PC-3 (cell line): ENCODE measurements around the gene RAD1. TPM values are rescaled to one million over a fixed set of nuclear protein-coding genes. Genes with fewer than 3 reads are reported as not detected.

Experiments used
- ATAC-seq: fragments of 200-7000 bp; cut with Tn5 transposase; 2 replicates; pipeline ENCODE4 v1.9.1; 2020; ENCODE audit warnings: mild to moderate bottlenecking, moderate library complexity
- BruUV-seq: library from RNA; stranded (reverse); fragments of 400-500 nt; replicated peaks from 2 replicates; lab custom pipeline; 2021; lab: Mats Ljungman, UMichigan
- CTCF ChIA-PET: fragments of 300-600 bp; sonication (Branson Sonifier 250); formaldehyde crosslinking; loops from one replicate; lab custom pipeline; 2022; ENCODE audit warnings: antibody characterized with exemption; lab: Charles Lee
- POLR2A ChIA-PET: fragments of 300-600 bp; sonication (Branson Sonifier 250); formaldehyde crosslinking; loops from one replicate; lab custom pipeline; 2022; ENCODE audit warnings: antibody characterized with exemption; ENCODE audit not compliant: unreplicated experiment; lab: Charles Lee
- DNase-seq: peaks from one replicate; pipeline ENCODE4 v3.0.0-alpha.2; 2015
- H2AFZ ChIP-seq: fragments of 300-600 bp; sonication (generic); 2 replicates; pipeline ENCODE4 v1.6.0; 2016; ENCODE audit warnings: antibody characterized with exemption, low read length
- H3F3A ChIP-seq: fragments of 300-600 bp; sonication (generic); one replicate; pipeline ENCODE4 v1.6.0; 2017; ENCODE audit warnings: antibody characterized with exemption, low read length, control low read depth, mild to moderate bottlenecking; ENCODE audit not compliant: unreplicated experiment
- H3K27ac ChIP-seq: fragments of 300-600 bp; sonication (generic); 2 replicates; pipeline ENCODE4 v1.5.1; 2016; ENCODE audit warnings: mild to moderate bottlenecking, low read length
- H3K27me3 ChIP-seq: fragments of 300-600 bp; sonication (generic); 2 replicates; pipeline ENCODE4 v1.6.1; 2016; ENCODE audit warnings: low read length, mixed read lengths
- H3K36me3 ChIP-seq: fragments of 300-600 bp; sonication (generic); 2 replicates; pipeline ENCODE4 v1.6.1; 2016; ENCODE audit warnings: low read depth, mixed run types, low read length, mixed read lengths
- H3K4me1 ChIP-seq: fragments of 300-600 bp; sonication (generic); 2 replicates; pipeline ENCODE4 v1.5.1; 2016; ENCODE audit warnings: low read length; ENCODE audit not compliant: insufficient read depth
- H3K4me2 ChIP-seq: fragments of 300-600 bp; sonication (generic); 2 replicates; pipeline ENCODE4 v1.6.0; 2016; ENCODE audit warnings: low read length
- H3K4me3 ChIP-seq: fragments of 300-600 bp; sonication (generic); 2 replicates; pipeline ENCODE4 v1.5.1; 2016; ENCODE audit warnings: mild to moderate bottlenecking, low read length, mixed read lengths
- H3K79me2 ChIP-seq: fragments of 300-600 bp; sonication (generic); 2 replicates; pipeline ENCODE4 v1.6.1; 2017; ENCODE audit warnings: low read length, mixed read lengths
- H3K9ac ChIP-seq: fragments of 300-600 bp; sonication (generic); 2 replicates; pipeline ENCODE4 v1.6.0; 2016; ENCODE audit warnings: mild to moderate bottlenecking, low read length
- H3K9me2 ChIP-seq: fragments of 300-600 bp; sonication (generic); replicated peaks from 2 replicates; pipeline ENCODE4 v1.6.1; 2016; ENCODE audit warnings: mixed run types, low read length, mixed read lengths
- H3K9me3 ChIP-seq: fragments of 300-600 bp; sonication (generic); 2 replicates; pipeline ENCODE4 v1.6.1; 2016; ENCODE audit warnings: low read length, mixed read lengths
- H4K20me1 ChIP-seq: fragments of 300-600 bp; sonication (generic); 2 replicates; pipeline ENCODE4 v1.6.1; 2016; ENCODE audit warnings: low read length, mixed read lengths
- CTCF ChIP-seq: fragments of 300-600 bp; sonication (generic); conservative IDR thresholded peaks from 2 replicates; pipeline ENCODE4 v1.5.1; 2017; ENCODE audit warnings: antibody characterized with exemption, low read depth, mild to moderate bottlenecking, low read length
- EZH2 ChIP-seq: fragments of 300-600 bp; sonication (generic); IDR thresholded peaks from one replicate; pipeline ENCODE4 v1.6.1; 2017; ENCODE audit warnings: antibody characterized with exemption, mild to moderate bottlenecking, low read length; ENCODE audit not compliant: unreplicated experiment
- EZH2phosphoT487 ChIP-seq: fragments of 300-600 bp; sonication (generic); IDR thresholded peaks from 2 replicates; pipeline ENCODE4 v1.6.1; 2018; ENCODE audit warnings: mild to moderate bottlenecking, antibody characterized with exemption, low read length, borderline replicate concordance
- intact Hi-C: fragments of 100-400 bp; cut with micrococcal nuclease; formaldehyde crosslinking; loops from 2 replicates; pipeline ENCODE4 v1.9.0; 2023
- total RNA-seq: library from RNA; depleted of rRNA; stranded (reverse); fragments of >200 nt; gene quantifications from 2 replicates; pipeline ENCODE4 v1.2.3, GENCODE V29; 2014

The RAD1 gene
- total RNA-seq, 1 experiment from 2014 or later: 62.5 TPM

- ATAC-seq: no peak
- DNase-seq: no peak
- H3K4me3 ChIP-seq: peak overlapping the region; percentile 88
- H3K36me3 ChIP-seq: peaks cover 34% of the 10 kb centered on the region
- ChIA-PET POLR2A (interaction anchor here (0.6 to 1.0 kb wide), 2 partner anchors 77 to 1242 kb away, joined by 3 to 4 read pairs; partner anchors contain the start of gene TTC23L), CTCF (interaction anchor here (0.7 kb wide), 1 partner anchor 683 kb away, joined by 3 read pairs; no protein-coding TSS in a partner anchor)
- peaks cover 35% of the 10 kb centered on the region for H3K4me1 ChIP-seq
- H3K79me2 ChIP-seq: peaks cover 95% of the 10 kb centered on the region
- peak overlapping the region; percentile 89 for H3K4me2 ChIP-seq
- TF ChIP-seq EZH2: no peak
- TF ChIP-seq EZH2phosphoT487: no peak
- TF ChIP-seq CTCF: no peak
- H3F3A ChIP-seq: no peaks in the 10 kb centered on the region
- peak overlapping the region; percentile 73 for H3K27ac ChIP-seq
- no peaks in the 10 kb centered on the region for H3K9me2 ChIP-seq
- intact Hi-C loops: loop anchor here (10.0 kb wide), 1 partner anchor 911 kb away; the partner anchor contains the start of gene AMACR
- H3K9ac ChIP-seq: peak overlapping the region; percentile 98
- no peaks in the 10 kb centered on the region for H3K27me3 ChIP-seq
- peak overlapping the region; percentile 84 for H2AFZ ChIP-seq
- BruUV-seq: TSS peak; percentile 77
- no peaks in the 10 kb centered on the region for H3K9me3 ChIP-seq
- peaks cover 18% of the 10 kb centered on the region for H4K20me1 ChIP-seq
Measured at GRCh38 chr5:34915856-34916192, 520 bp upstream of the RAD1 start.

GRCh38 chr5:34914671-34915138, 599 bp downstream of the RAD1 start:
- ChIA-PET POLR2A (interaction anchor here (0.6 to 1.0 kb wide), 3 partner anchors 76 to 307 kb away, joined by 3 to 5 read pairs (median 4); partner anchors contain the start of gene TTC23L), CTCF (interaction anchor here (0.6 to 1.0 kb wide), 2 partner anchors 14 to 89 kb away, joined by 4 to 5 read pairs; no protein-coding TSS in a partner anchor)
- no TSS peak for BruUV-seq
- no peak for TF ChIP-seq CTCF
- TF ChIP-seq EZH2phosphoT487: no peak
- TF ChIP-seq EZH2: no peak
- Histone ChIP-seq H3K79me2 (peaks cover 84% of the 10 kb centered on the region), H3K36me3 (peaks cover 28% of the 10 kb centered on the region), H3K9ac (peak overlapping the region; percentile 98), H3K9me2 (no peaks in the 10 kb centered on the region), H3K4me3 (peak overlapping the region; percentile 88), H2AFZ (peak overlapping the region; percentile 84), H3K4me2 (peak overlapping the region; percentile 92), H3K4me1 (peaks cover 24% of the 10 kb centered on the region), H3K27me3 (no peaks in the 10 kb centered on the region), H3K27ac (peak overlapping the region; percentile 73), H3K9me3 (no peaks in the 10 kb centered on the region), H4K20me1 (peaks cover 18% of the 10 kb centered on the region), H3F3A (no peaks in the 10 kb centered on the region)
- DNase-seq (peak; percentile 24), ATAC-seq (peak; percentile 25)
- intact Hi-C loops: loop anchor here (10.0 kb wide), 1 partner anchor 910 kb away; the partner anchor contains the start of gene AMACR

- Histone ChIP-seq H3K36me3 (peaks cover 33% of the 10 kb centered on the region), H3K27me3 (no peaks in the 10 kb centered on the region), H4K20me1 (peaks cover 18% of the 10 kb centered on the region), H3K4me2 (peak overlapping the region; percentile 92), H3K4me3 (peak overlapping the region; percentile 88), H2AFZ (no peak overlapping the region), H3K79me2 (peaks cover 68% of the 10 kb centered on the region), H3K4me1 (peaks cover 23% of the 10 kb centered on the region), H3K27ac (no peak overlapping the region), H3K9me3 (no peaks in the 10 kb centered on the region), H3K9me2 (no peaks in the 10 kb centered on the region), H3K9ac (peak overlapping the region; percentile 98; the same call in 1 of the 2 replicates), H3F3A (no peaks in the 10 kb centered on the region)
- TF ChIP-seq CTCF (no peak), EZH2 (no peak), EZH2phosphoT487 (no peak)
- intact Hi-C loops: loop anchor here (10.0 kb wide), 1 partner anchor 908 kb away; the partner anchor contains the start of gene AMACR
- ATAC-seq (no peak), DNase-seq (no peak)
- ChIA-PET CTCF (no interaction called here), POLR2A (no interaction called here)
- BruUV-seq: no TSS peak
Measured at GRCh38 chr5:34913072-34913471, 2.2 kb downstream of the RAD1 start.
